ENCODE results near the gene TRAK2.
A peak's percentile ranks its signal among the peaks of the same experiment; 100 is the strongest.

Gene TRAK2

GRCh38 chr2:201411421-201411820, 39.8 kb downstream of the TRAK2 start:
- no peak for TF ChIP-seq CTCF (IDR thresholded peaks at IDR 0.05; ENCODE audit: low read depth, low read length)
- DNase-seq (ENCODE audit: extremely low read depth, low read depth): no peak

- no peak for DNase-seq (ENCODE audit: extremely low read depth, low read depth)
- TF ChIP-seq CTCF (IDR thresholded peaks at IDR 0.05; ENCODE audit: low read depth, low read length): no peak
Measured at GRCh38 chr2:201408931-201409330, 42.3 kb downstream of the TRAK2 start.

- DNase-seq (ENCODE audit: extremely low read depth, low read depth): no peak
- TF ChIP-seq CTCF (IDR thresholded peaks at IDR 0.05; ENCODE audit: low read depth, low read length): no peak
Measured at GRCh38 chr2:201407265-201407664, 44.0 kb downstream of the TRAK2 start.

- DNase-seq (ENCODE audit: extremely low read depth, low read depth): peak; percentile 78
- no peak for TF ChIP-seq CTCF (IDR thresholded peaks at IDR 0.05; ENCODE audit: low read depth, low read length)
Measured at GRCh38 chr2:201406077-201406662, 45.1 kb downstream of the TRAK2 start.

GRCh38 chr2:201404699-201405280, 46.5 kb downstream of the TRAK2 start:
- no peak for TF ChIP-seq CTCF (IDR thresholded peaks at IDR 0.05; ENCODE audit: low read depth, low read length)
- DNase-seq (ENCODE audit: extremely low read depth, low read depth): no peak

GRCh38 chr2:201403880-201404279, 47.4 kb downstream of the TRAK2 start:
- no peak for TF ChIP-seq CTCF (IDR thresholded peaks at IDR 0.05; ENCODE audit: low read depth, low read length)
- no peak for DNase-seq (ENCODE audit: extremely low read depth, low read depth)

GRCh38 chr2:201402651-201403562, 48.4 kb downstream of the TRAK2 start:
- no peak for TF ChIP-seq CTCF (IDR thresholded peaks at IDR 0.05; ENCODE audit: low read depth, low read length)
- no peak for DNase-seq (ENCODE audit: extremely low read depth, low read depth)

Data from AG09319 (cell line).